ENCODE measurements around the gene AVPI1. TPM values are rescaled to one million over a fixed set of nuclear protein-coding genes. Genes with fewer than 3 reads are reported as not detected.

AVPI1 gene
- total RNA-seq, 4 donors from 2014 or later = 7.7 to 21.7 (median 15.4) TPM

GRCh38 chr10:97628228-97628627, 58.8 kb downstream of the AVPI1 start:
- H3K4me3 ChIP-seq = no peak overlapping the region
- TF ChIP-seq CTCF (IDR thresholded peaks at IDR 0.05) (no peak), POLR2A (IDR thresholded peaks at IDR 0.05) (no peak)
- peaks cover 4 to 16% (median 5%) of the 10 kb centered on the region in 3 donors for H3K4me1 ChIP-seq
- WGBS, 2 donors = 81 to 91% methylated on average over 2 to 3 of the region's 3 CpGs
- H3K27ac ChIP-seq = peak overlapping the region in 2 of 4 donors; percentile 31 to 46
- H3K36me3 ChIP-seq = no peaks in the 10 kb centered on the region
- H3K9me3 ChIP-seq = no peaks in the 10 kb centered on the region
- DNase-seq = no peak
- intact Hi-C loops (cut with DNase I) = no loop called here
- H3K27me3 ChIP-seq = no peaks in the 10 kb centered on the region

- WGBS, 2 donors = 64 to 77% methylated on average over 4 of the region's 4 CpGs
- H3K27me3 ChIP-seq = no peaks in the 10 kb centered on the region
- no peak for DNase-seq
- H3K27ac ChIP-seq = peak overlapping the region in 2 of 4 donors; percentile 31 to 46
- peaks cover 2 to 12% (median 2%) of the 10 kb centered on the region in 3 donors for H3K4me1 ChIP-seq
- no peaks in the 10 kb centered on the region for H3K9me3 ChIP-seq
- no peak overlapping the region for H3K4me3 ChIP-seq
- TF ChIP-seq POLR2A (IDR thresholded peaks at IDR 0.05) (no peak), CTCF (IDR thresholded peaks at IDR 0.05) (no peak)
- intact Hi-C loops (cut with DNase I) = no loop called here
- no peaks in the 10 kb centered on the region for H3K36me3 ChIP-seq
Observed at GRCh38 chr10:97627731-97628130, 59.3 kb downstream of the AVPI1 start.

Other genes starting within 250 kb of the AVPI1 start
- gene EXOSC1, start 241.2 kb downstream of the AVPI1 start, total RNA-seq = 10 to 100 TPM; 12.4 to 44.8 (median 24.7) TPM
- gene ZDHHC16, start 241.1 kb downstream of the AVPI1 start, total RNA-seq = 10 to 100 TPM; 17.0 to 36.9 (median 28.2) TPM
- 10 to 100 TPM; 57.7 to 93.3 (median 65.1) TPM for gene MMS19, start 188.8 kb downstream of the AVPI1 start, total RNA-seq
- gene UBTD1, start 188.3 kb downstream of the AVPI1 start, total RNA-seq = 1 to 10 TPM; 4.3 to 8.5 (median 5.8) TPM
- gene ANKRD2, start 114.5 kb downstream of the AVPI1 start, total RNA-seq = under 1 TPM in 1 of 4 donors, not detected in 3; 0.79 TPM
- gene HOGA1, start 102.9 kb downstream of the AVPI1 start, total RNA-seq = 1 to 10 TPM in 3 of 4 donors, under 1 TPM in 1; 0.62 to 1.1 (median 1.1) TPM
- gene C10orf62, start 97.5 kb downstream of the AVPI1 start, total RNA-seq = not detected
- 1 to 10 TPM in 2 of 4 donors, under 1 TPM in 2; 0.34 to 3.6 (median 1.2) TPM for gene MORN4, start 53.7 kb downstream of the AVPI1 start, total RNA-seq
- 10 to 100 TPM; 14.0 to 29.3 (median 19.6) TPM for gene PI4K2A, start 46.6 kb downstream of the AVPI1 start, total RNA-seq
- 10 to 100 TPM in 2 of 4 donors, 1 to 10 TPM in 2; 4.0 to 20.5 (median 12.3) TPM for gene MARVELD1, start 26.5 kb upstream of the AVPI1 start, total RNA-seq
- gene ZFYVE27, start 49.9 kb upstream of the AVPI1 start, total RNA-seq = 10 to 100 TPM; 10.1 to 16.0 (median 13.4) TPM
- gene SFRP5, start 84.8 kb upstream of the AVPI1 start, total RNA-seq = 1 to 10 TPM in 1 of 4 donors, under 1 TPM in 2, not detected in 1; 0.44 to 2.7 (median 0.70) TPM
- 1 to 10 TPM in 3 of 4 donors, under 1 TPM in 1; 0.30 to 3.3 (median 1.7) TPM for gene GOLGA7B, start 162.6 kb upstream of the AVPI1 start, total RNA-seq